WERI-Rb-1 (cell line): ENCODE measurements around the gene CMIP.

ENCODE experiments used
- DNase-seq: peaks from one replicate; pipeline ENCODE4 v3.0.0-alpha.2; 2020
- H3K27ac ChIP-seq: fragments of 250-450 bp; sonication (Bioruptor Pico); 2 replicates; pipeline ENCODE4 v1.5.1; 2020; ENCODE audit warnings: mild to moderate bottlenecking, moderate library complexity
- H3K27me3 ChIP-seq: fragments of 250-450 bp; sonication (Bioruptor Pico); 2 replicates; pipeline ENCODE4 v1.5.1; 2021; ENCODE audit warnings: mild to moderate bottlenecking, low read depth, moderate library complexity; ENCODE audit not compliant: insufficient read depth, severe bottlenecking
- H3K36me3 ChIP-seq: fragments of 250-450 bp; sonication (Bioruptor Pico); 2 replicates; pipeline ENCODE4 v1.5.1; 2020; ENCODE audit warnings: mild to moderate bottlenecking, moderate library complexity
- H3K4me3 ChIP-seq: 2 replicates; pipeline ENCODE4 v1.5.1; 2011; ENCODE audit warnings: low read depth, mild to moderate bottlenecking, control low read depth, low read length
- H3K9me3 ChIP-seq: fragments of 250-450 bp; sonication (Bioruptor Pico); 2 replicates; pipeline ENCODE4 v1.5.1; 2021; ENCODE audit warnings: mild to moderate bottlenecking, moderate library complexity; ENCODE audit not compliant: severe bottlenecking
- CTCF ChIP-seq: IDR thresholded peaks from 2 replicates; pipeline ENCODE4 v1.5.1; 2011; ENCODE audit warnings: low read depth, mild to moderate bottlenecking, control low read depth, inconsistent platforms, low read length

CMIP gene

GRCh38 chr16:81427219-81427618 is 17.4 kb upstream of the CMIP start:
- no peaks in the 10 kb centered on the region for H3K27me3 ChIP-seq
- H3K36me3 ChIP-seq, result no peaks in the 10 kb centered on the region
- no peak overlapping the region for H3K27ac ChIP-seq
- no peaks in the 10 kb centered on the region for H3K9me3 ChIP-seq
- no peak for TF ChIP-seq CTCF
- H3K4me3 ChIP-seq, result no peak overlapping the region
- DNase-seq, result no peak

GRCh38 chr16:81429045-81429521 is 15.5 kb upstream of the CMIP start:
- no peaks in the 10 kb centered on the region for H3K27me3 ChIP-seq
- no peaks in the 10 kb centered on the region for H3K36me3 ChIP-seq
- H3K27ac ChIP-seq, result no peak overlapping the region
- H3K9me3 ChIP-seq, result no peaks in the 10 kb centered on the region
- no peak for TF ChIP-seq CTCF
- H3K4me3 ChIP-seq, result no peak overlapping the region
- DNase-seq, result peak; percentile 16

GRCh38 chr16:81431554-81432353 is 12.9 kb upstream of the CMIP start:
- no peaks in the 10 kb centered on the region for H3K27me3 ChIP-seq
- H3K4me3 ChIP-seq, result no peak overlapping the region
- TF ChIP-seq CTCF, result no peak
- no peak for DNase-seq
- H3K9me3 ChIP-seq, result no peaks in the 10 kb centered on the region
- no peak overlapping the region for H3K27ac ChIP-seq
- no peaks in the 10 kb centered on the region for H3K36me3 ChIP-seq

DNA sequence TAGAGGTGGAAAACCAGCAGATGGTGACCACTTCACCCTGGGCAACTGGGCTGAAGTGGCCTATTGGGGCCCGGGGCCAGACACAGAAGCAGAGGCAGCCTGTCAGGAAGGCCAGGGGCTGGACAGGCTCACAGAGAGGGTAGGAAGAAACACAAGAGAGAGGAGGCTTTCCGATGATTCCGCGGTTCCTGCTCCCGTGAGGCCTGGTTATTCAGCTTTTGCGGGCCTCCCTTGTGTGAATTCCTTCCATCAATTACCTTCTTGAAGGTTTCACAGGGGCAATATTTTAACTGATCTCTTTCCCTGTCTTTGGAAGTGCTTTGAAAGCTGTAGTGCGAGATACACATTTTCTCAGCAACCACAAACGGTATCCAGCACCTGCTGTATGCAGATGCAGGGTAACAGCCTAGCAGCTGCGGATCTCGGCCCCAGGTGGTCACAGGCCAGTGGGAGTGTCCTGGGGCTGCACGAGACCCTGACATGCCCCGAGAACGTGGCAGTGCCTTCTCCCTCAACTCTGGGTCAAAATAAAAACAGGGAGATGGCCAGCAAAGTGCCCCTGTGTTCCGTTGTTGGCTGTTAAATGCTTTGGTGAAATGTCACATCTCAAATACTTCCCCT is 11.6 kb upstream of the CMIP start:
- H3K27me3 ChIP-seq, result no peaks in the 10 kb centered on the region
- no peak overlapping the region for H3K4me3 ChIP-seq
- DNase-seq, result no peak
- no peaks in the 10 kb centered on the region for H3K9me3 ChIP-seq
- no peak overlapping the region for H3K27ac ChIP-seq
- TF ChIP-seq CTCF, result no peak
- no peaks in the 10 kb centered on the region for H3K36me3 ChIP-seq

GRCh38 chr16:81435103-81435502 is 9.5 kb upstream of the CMIP start:
- Histone ChIP-seq H3K36me3 (no peaks in the 10 kb centered on the region), H3K27me3 (no peaks in the 10 kb centered on the region), H3K9me3 (no peaks in the 10 kb centered on the region), H3K27ac (no peak overlapping the region), H3K4me3 (no peak overlapping the region)
- no peak for TF ChIP-seq CTCF
- DNase-seq, result no peak
